ENCODE measurements around the gene ADIPOR2.

GRCh38 chr12:1651946-1652345, 38.9 kb upstream of the ADIPOR2 start:
- TF ChIP-seq CTCF (IDR thresholded peaks at IDR 0.05) = no peak
- TF ChIP-seq POLR2A (IDR thresholded peaks at IDR 0.05) = no peak

Measured in sigmoid colon (tissue), 3 donors.